ENCODE data around the gene UAP1. TPM values are rescaled to one million over a fixed set of nuclear protein-coding genes. Genes with fewer than 3 reads are reported as not detected.
"Not testable (repeated sequence)": the region's sequence is repeated elsewhere in the genome, so short reads cannot be mapped to it uniquely, and the experiment has no call there.

UAP1 gene
- total RNA-seq, 3 donors from 2014 or later: 91.4 to 123 (median 116) TPM

DNA sequence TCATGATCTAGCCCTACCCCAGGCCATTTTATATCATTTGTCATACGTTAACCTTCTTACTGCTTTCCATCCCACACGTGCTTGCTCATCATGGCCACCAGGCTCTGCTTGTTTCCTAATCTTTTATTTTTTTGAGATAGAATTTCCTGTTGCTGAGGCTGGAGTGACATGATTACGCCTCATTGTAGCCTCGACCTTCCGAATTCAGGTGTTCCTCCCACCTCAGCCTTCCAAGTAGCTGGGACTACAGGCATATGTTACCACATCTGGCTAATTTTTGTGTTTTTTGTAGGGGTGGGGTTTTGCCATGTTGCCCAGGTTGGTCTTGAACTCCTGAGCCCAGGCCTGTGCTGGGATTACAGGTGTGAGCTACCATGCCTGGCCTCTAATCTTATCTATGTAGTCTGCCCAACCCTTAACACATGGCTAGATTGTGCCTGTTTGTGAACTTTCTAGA lies 3.3 kb downstream of the UAP1 start:
- Histone ChIP-seq H3K36me3 (ENCODE audit: low read depth) (peaks cover 6% of the 10 kb centered on the region), H3K4me3 (no peak overlapping the region), H3K9me3 (no peaks in the 10 kb centered on the region), H3K4me1 (ENCODE audit: low read depth) (peaks cover 56% of the 10 kb centered on the region)
- TF ChIP-seq, protein P1, sequence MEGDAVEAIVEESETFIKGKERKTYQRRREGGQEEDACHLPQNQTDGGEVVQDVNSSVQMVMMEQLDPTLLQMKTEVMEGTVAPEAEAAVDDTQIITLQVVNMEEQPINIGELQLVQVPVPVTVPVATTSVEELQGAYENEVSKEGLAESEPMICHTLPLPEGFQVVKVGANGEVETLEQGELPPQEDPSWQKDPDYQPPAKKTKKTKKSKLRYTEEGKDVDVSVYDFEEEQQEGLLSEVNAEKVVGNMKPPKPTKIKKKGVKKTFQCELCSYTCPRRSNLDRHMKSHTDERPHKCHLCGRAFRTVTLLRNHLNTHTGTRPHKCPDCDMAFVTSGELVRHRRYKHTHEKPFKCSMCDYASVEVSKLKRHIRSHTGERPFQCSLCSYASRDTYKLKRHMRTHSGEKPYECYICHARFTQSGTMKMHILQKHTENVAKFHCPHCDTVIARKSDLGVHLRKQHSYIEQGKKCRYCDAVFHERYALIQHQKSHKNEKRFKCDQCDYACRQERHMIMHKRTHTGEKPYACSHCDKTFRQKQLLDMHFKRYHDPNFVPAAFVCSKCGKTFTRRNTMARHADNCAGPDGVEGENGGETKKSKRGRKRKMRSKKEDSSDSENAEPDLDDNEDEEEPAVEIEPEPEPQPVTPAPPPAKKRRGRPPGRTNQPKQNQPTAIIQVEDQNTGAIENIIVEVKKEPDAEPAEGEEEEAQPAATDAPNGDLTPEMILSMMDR (IDR thresholded peaks at IDR 0.05): no peak
- ATAC-seq (no peak), DNase-seq (no peak)
- intact Hi-C loops (cut with DNase I, micrococcal nuclease): no loop called here

DNA sequence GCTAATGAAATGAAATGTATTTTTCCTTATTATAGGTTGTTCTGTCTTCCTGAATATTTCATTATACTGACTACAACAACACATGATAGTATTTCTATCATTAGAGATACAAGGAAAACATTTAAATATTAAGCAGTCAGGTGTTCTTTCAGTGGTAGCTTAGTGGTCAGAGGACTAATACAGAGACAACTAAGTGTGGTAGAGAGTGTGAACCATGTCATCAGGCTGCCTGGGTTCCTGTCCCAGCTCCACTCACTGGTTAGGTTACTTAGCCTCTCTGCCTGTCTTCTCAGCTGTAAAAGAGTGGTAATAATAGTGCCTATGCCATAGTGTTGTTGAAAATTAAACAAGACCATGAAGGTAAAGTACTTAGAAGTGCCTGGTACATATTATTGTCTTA lies 3.9 kb downstream of the UAP1 start:
- peaks cover 6% of the 10 kb centered on the region for H3K36me3 ChIP-seq (ENCODE audit: low read depth)
- H3K4me1 ChIP-seq (ENCODE audit: low read depth): peaks cover 58% of the 10 kb centered on the region
- no peak for ATAC-seq
- DNase-seq: no peak
- no peaks in the 10 kb centered on the region for H3K9me3 ChIP-seq
- TF ChIP-seq, protein P1 (IDR thresholded peaks at IDR 0.05): no peak
- H3K4me3 ChIP-seq: no peak overlapping the region
- intact Hi-C loops (cut with DNase I, micrococcal nuclease): no loop called here

DNA sequence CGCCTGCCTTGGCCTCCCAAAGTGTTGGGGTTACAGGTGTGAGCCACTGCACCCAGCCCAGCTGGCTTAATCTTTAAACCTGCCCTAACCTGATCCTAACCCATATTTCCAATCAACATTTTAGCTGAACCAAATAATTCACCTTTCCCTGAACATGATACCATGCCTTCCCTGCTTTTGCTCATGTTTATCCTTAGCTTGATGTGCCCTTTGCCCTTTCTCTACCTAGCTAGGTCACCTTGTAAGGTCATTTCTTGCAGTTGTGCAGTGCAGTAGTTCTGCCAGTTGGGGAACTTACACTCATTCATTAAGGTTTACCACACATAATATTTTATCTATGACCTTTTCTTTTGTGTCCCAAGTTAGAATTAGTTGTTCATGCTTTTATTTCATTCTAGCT lies 5.3 kb downstream of the UAP1 start:
- no peak for ATAC-seq
- Histone ChIP-seq H3K36me3 (ENCODE audit: low read depth) (peaks cover 3% of the 10 kb centered on the region), H3K4me1 (ENCODE audit: low read depth) (peaks cover 59% of the 10 kb centered on the region), H3K4me3 (no peak overlapping the region), H3K9me3 (no peaks in the 10 kb centered on the region)
- DNase-seq: no peak
- intact Hi-C loops (cut with DNase I, micrococcal nuclease): no loop called here
- TF ChIP-seq, protein P1 (IDR thresholded peaks at IDR 0.05): no peak

DNA sequence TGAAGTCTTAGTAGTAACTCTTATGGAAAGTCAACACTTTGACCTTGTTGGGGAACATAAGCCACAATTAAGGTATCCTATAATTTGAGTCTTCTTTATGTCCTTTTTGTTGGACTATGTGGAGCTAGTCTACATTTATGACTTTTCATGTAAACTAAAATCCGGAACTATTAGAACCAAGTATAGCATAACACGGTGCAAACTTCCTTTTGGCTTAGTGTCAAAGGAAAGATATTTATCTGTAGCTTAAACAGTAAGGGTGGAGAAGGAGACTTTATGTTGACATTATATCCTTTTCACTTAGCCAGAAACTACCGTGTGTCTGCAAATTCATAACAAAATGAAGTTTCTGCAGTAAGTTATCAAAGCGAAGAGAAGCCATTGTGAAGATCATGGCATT lies 7.3 kb downstream of the UAP1 start:
- peak; percentile 85 for ATAC-seq
- no peak for DNase-seq
- no peaks in the 10 kb centered on the region for H3K9me3 ChIP-seq
- intact Hi-C loops (cut with DNase I, micrococcal nuclease): no loop called here
- H3K4me1 ChIP-seq (ENCODE audit: low read depth): peaks cover 56% of the 10 kb centered on the region
- no peak overlapping the region for H3K4me3 ChIP-seq
- peaks cover 3% of the 10 kb centered on the region for H3K36me3 ChIP-seq (ENCODE audit: low read depth)
- TF ChIP-seq, protein P1 (IDR thresholded peaks at IDR 0.05): no peak

DNA sequence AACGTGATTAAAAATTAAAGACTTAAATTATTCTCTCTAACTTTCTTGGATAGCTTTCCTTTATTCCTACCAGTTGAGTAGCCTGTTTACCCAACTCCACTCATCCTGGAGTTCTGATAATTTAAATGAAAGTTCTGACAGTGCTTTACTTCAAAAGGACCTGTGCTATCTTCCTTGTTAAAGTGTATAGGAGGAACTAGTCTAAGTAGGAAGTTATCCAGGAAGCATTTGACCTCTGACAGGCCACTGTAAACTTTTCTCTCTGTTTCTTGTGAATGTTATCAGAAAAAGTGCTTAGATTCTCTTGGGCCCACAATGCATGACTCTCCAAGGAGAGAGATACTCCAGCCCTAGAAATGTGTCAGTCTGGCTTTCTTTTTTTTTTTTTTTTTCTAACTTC lies 9.2 kb downstream of the UAP1 start:
- Histone ChIP-seq H3K9me3 (no peaks in the 10 kb centered on the region), H3K4me3 (no peak overlapping the region), H3K36me3 (ENCODE audit: low read depth) (peaks cover 3% of the 10 kb centered on the region), H3K4me1 (ENCODE audit: low read depth) (peaks cover 40% of the 10 kb centered on the region)
- intact Hi-C loops (cut with DNase I, micrococcal nuclease): no loop called here
- DNase-seq (no peak), ATAC-seq (peak; percentile 67)
- TF ChIP-seq, protein P1 (IDR thresholded peaks at IDR 0.05): no peak

DNA sequence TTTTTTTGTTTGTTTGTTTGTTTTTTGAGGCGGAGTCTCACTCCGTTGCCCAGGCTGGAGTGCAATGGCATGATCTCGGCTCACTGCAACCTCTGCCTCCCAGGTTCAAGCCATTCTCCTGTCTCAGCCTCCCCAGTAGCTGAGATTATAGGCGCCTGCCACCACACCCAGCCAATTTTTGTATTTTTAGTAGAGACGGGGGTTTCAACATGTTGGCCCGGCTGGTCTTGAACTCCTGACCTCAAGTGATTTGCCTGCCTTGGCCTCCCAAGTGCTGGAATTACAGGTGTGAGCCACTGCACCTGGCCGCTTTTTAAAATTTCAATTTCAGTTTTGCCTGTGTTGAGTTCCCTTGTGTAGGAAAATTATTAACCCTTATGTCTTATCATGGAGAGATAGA lies 9.6 kb downstream of the UAP1 start:
- ATAC-seq; H3K36me3 ChIP-seq (ENCODE audit: low read depth); intact Hi-C loops (cut with DNase I, micrococcal nuclease); H3K9me3 ChIP-seq; H3K4me3 ChIP-seq; DNase-seq: not testable (repeated sequence)
- peaks cover 40% of the 10 kb centered on the region for H3K4me1 ChIP-seq (ENCODE audit: low read depth)

Measured in mucosa of descending colon (tissue), 3 donors.